ENCODE measurements around the gene TTC39B.

The TTC39B gene

DNA sequence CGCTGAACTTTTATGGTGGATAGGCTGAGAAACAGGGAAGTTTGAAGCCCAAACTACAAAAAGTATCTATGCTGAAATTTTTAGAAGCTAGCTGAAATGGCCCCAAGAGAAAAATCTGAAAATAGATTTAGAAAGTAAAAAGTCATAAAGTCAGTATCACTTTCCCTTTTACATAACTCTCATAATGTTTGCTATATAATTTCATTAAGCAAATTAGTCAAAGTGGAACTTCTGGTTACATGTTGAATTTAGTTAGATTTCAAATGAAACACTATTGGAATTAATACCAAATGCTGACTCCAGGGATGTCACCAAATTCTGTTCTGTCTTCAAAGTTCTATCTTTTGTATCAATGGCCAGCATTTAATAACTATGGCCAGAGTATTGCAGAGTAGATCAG, 126.9 kb downstream of the TTC39B start:
- H3K4me3 ChIP-seq (ENCODE audit: low read depth, low read length) = no peak overlapping the region
- DNase-seq (ENCODE audit: low read depth) = no peak
- TF ChIP-seq CTCF (IDR thresholded peaks at IDR 0.05; ENCODE audit: low read depth, low read length, missing control alignments) = no peak
- in situ Hi-C loops (cut with HindIII; ENCODE audit: low sequenced_read_pairs) = no loop called here

DNA sequence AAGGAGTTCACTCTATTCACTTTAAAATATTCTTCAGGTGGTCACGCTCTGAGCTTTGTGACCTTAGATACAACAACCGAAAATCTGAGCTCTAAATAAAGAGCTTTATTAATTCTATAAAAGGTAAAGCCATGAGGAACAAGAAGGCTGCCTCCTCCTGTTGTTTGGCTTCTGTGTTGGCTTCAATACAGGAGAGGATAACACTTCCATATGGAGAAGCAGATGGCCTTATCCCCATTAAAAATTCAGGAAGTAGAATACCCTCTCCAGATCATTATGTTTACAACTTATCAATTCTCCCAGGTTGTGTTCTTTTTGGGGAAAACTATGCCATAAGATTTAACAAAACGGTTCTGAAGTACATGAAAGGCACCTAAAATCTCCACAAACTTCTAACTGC, 128.4 kb downstream of the TTC39B start:
- H3K4me3 ChIP-seq (ENCODE audit: low read depth, low read length) = no peak overlapping the region
- no peak for DNase-seq (ENCODE audit: low read depth)
- in situ Hi-C loops (cut with HindIII; ENCODE audit: low sequenced_read_pairs) = no loop called here
- TF ChIP-seq CTCF (IDR thresholded peaks at IDR 0.05; ENCODE audit: low read depth, low read length, missing control alignments) = no peak

GRCh38 chr9:15176836-15177235, 130.2 kb downstream of the TTC39B start:
- in situ Hi-C loops (cut with HindIII; ENCODE audit: low sequenced_read_pairs) = no loop called here
- no peak for TF ChIP-seq CTCF (IDR thresholded peaks at IDR 0.05; ENCODE audit: low read depth, low read length, missing control alignments)
- no peak for DNase-seq (ENCODE audit: low read depth)
- no peak overlapping the region for H3K4me3 ChIP-seq (ENCODE audit: low read depth, low read length)

DNA sequence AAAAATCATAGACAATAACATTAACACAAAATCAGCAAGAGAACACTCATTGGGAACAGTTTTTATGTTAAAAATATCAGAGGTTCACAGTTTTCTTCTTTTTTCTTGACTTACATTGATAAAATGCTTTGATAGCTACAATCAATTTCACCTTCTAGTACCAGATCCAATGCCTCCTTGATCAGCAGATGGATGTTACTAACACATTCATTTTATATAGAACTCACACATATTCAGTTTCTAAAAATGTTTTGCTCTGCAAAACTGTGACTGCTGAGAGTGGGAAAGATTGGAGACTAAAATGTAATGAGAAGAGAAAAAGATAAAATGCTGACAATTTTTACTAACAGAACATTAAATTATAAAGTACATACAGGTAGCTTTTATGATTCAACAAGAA, 143.1 kb downstream of the TTC39B start:
- no peak for DNase-seq (ENCODE audit: low read depth)
- no peak overlapping the region for H3K4me3 ChIP-seq (ENCODE audit: low read depth, low read length)
- no peak for TF ChIP-seq CTCF (IDR thresholded peaks at IDR 0.05; ENCODE audit: low read depth, low read length, missing control alignments)
- in situ Hi-C loops (cut with HindIII; ENCODE audit: low sequenced_read_pairs) = no loop called here

- in situ Hi-C loops (cut with HindIII; ENCODE audit: low sequenced_read_pairs) = no loop called here
- TF ChIP-seq CTCF (IDR thresholded peaks at IDR 0.05; ENCODE audit: low read depth, low read length, missing control alignments) = no peak
These were observed 145.3 kb downstream of the TTC39B start for GRCh38 chr9:15161753-15162152.

DNA sequence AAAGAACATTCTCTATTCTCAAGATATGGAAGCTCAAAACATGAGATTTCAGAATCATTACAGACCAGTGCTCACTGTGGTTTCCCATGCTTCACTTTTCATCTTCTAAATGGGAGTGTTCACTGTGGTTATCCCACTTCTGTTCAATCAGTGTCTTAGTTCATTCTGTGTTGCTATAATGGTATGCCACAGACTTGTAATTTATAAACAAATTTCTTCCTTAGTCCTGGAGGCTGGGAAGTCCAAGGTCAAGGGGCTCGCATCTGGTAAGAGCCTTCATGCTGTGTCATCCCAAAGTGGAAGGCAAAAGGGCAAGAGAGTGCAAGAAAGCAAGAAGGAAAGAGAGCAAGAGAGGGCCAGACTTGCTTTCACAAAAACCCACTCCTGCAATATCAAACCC, 146.3 kb downstream of the TTC39B start:
- H3K4me3 ChIP-seq (ENCODE audit: low read depth, low read length) = no peak overlapping the region
- DNase-seq (ENCODE audit: low read depth) = no peak
- in situ Hi-C loops (cut with HindIII; ENCODE audit: low sequenced_read_pairs) = no loop called here
- no peak for TF ChIP-seq CTCF (IDR thresholded peaks at IDR 0.05; ENCODE audit: low read depth, low read length, missing control alignments)

More at GRCh38 chr9:15161753-15162152, 145.3 kb downstream of the TTC39B start:
- H3K4me3 ChIP-seq (ENCODE audit: low read depth, low read length) = no peak overlapping the region
- DNase-seq (ENCODE audit: low read depth) = no peak

DNA sequence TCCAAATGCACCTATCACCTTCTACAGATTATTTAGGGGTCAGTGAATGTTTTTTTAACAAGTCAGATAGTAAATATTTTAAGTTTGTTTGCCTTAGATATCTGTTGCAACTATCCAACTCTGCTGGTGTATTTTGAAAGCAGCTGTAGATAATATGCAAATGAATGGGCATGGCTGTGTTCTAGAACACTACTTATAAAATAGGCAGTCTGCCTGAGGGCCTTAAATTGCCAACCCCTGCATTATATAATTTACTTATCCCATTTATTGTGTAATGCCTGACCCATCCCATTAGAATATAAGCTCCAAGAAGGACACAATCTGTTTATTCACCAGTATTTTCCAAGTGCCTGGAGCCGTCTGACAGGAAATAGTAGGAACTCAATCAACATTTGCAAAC, 149.0 kb downstream of the TTC39B start:
- TF ChIP-seq CTCF (IDR thresholded peaks at IDR 0.05; ENCODE audit: low read depth, low read length, missing control alignments) = no peak
- in situ Hi-C loops (cut with HindIII; ENCODE audit: low sequenced_read_pairs) = no loop called here
- DNase-seq (ENCODE audit: low read depth) = no peak
- H3K4me3 ChIP-seq (ENCODE audit: low read depth, low read length) = no peak overlapping the region
